ENCODE data around the gene GPR171. TPM values are rescaled to one million over a fixed set of nuclear protein-coding genes. Genes with fewer than 3 reads are reported as not detected.

GPR171 gene
- total and polyA plus RNA-seq, 2 donors (not counting 1 experiment from before 2014, with no cell fraction given) = 0.75 to 1.1 TPM

GRCh38 chr3:151209654-151210053 is 6.6 kb upstream of the GPR171 start:
- no peak for ATAC-seq (ENCODE audit: low read depth)
- Mint-ChIP-seq H3K4me3 (no peak overlapping the region), H3K9me3 (ENCODE audit: insufficient read depth) (no peaks in the 10 kb centered on the region), H3K4me1 (peaks cover 7% of the 10 kb centered on the region), H3K27ac (no peak overlapping the region), H3K27me3 (peaks cover 4% of the 10 kb centered on the region)
- no peaks in the 10 kb centered on the region for H3K9me3 ChIP-seq (ENCODE audit: control extremely low read depth in 1 of 3, control insufficient read depth in 2 of 3, insufficient read depth in 1 of 3, low read length in 2 of 3)
- peaks cover 3 to 6% of the 10 kb centered on the region in 2 donors for H3K4me1 ChIP-seq (ENCODE audit: control insufficient read depth in 2 of 2, insufficient read depth in 2 of 2, low read length in 2 of 2)
- TF ChIP-seq EZH2 (IDR thresholded peaks at IDR 0.05; ENCODE audit: borderline replicate concordance, insufficient read depth, low read depth, low read length, poor library complexity, severe bottlenecking) = no peak
- TF ChIP-seq, protein P1, sequence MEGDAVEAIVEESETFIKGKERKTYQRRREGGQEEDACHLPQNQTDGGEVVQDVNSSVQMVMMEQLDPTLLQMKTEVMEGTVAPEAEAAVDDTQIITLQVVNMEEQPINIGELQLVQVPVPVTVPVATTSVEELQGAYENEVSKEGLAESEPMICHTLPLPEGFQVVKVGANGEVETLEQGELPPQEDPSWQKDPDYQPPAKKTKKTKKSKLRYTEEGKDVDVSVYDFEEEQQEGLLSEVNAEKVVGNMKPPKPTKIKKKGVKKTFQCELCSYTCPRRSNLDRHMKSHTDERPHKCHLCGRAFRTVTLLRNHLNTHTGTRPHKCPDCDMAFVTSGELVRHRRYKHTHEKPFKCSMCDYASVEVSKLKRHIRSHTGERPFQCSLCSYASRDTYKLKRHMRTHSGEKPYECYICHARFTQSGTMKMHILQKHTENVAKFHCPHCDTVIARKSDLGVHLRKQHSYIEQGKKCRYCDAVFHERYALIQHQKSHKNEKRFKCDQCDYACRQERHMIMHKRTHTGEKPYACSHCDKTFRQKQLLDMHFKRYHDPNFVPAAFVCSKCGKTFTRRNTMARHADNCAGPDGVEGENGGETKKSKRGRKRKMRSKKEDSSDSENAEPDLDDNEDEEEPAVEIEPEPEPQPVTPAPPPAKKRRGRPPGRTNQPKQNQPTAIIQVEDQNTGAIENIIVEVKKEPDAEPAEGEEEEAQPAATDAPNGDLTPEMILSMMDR (IDR thresholded peaks at IDR 0.05) = no peak
- H3K36me3 ChIP-seq (replicated peaks in 1 of 2; ENCODE audit: control extremely low read depth in 1 of 2, control insufficient read depth in 1 of 2, extremely low read depth in 1 of 2, insufficient read depth in 2 of 2, low read length in 1 of 2) = no peaks in the 10 kb centered on the region
- no peaks in the 10 kb centered on the region for H4K20me1 ChIP-seq (ENCODE audit: control insufficient read depth, insufficient read depth, low read length, poor library complexity, severe bottlenecking)
- no peaks in the 10 kb centered on the region for H3K79me2 ChIP-seq (ENCODE audit: control insufficient read depth, insufficient read depth, low read length)
- H3K4me2 ChIP-seq (replicated peaks; ENCODE audit: low read depth, low read length, poor library complexity, severe bottlenecking) = no peak overlapping the region
- DNase-seq = no peak
- no peak overlapping the region for H3K9ac ChIP-seq (ENCODE audit: low read length)
- ChIA-PET POLR2A (no interaction called here), CTCF (interaction anchor here (1.1 kb wide), 1 partner anchor 42 kb away, joined by 3 read pairs; no protein-coding TSS in a partner anchor)
- no peak overlapping the region for H3K27ac ChIP-seq (ENCODE audit: low read length in 2 of 2)
- WGBS (ENCODE audit: insufficient coverage) = 91% methylated on average over 1 of the region's 3 CpGs
- no peaks in the 10 kb centered on the region for H3K27me3 ChIP-seq (replicated peaks in 1 of 4; ENCODE audit: control extremely low read depth in 1 of 4, control insufficient read depth in 3 of 4, insufficient read depth in 4 of 4, low read length in 3 of 4)
- intact Hi-C loops (cut with micrococcal nuclease) = no loop called here
- no peak overlapping the region for H3K4me3 ChIP-seq (ENCODE audit: control extremely low read depth in 1 of 5, extremely low read depth in 1 of 5, insufficient read depth in 1 of 5, low read depth in 2 of 5, low read length in 4 of 5)
- H2AFZ ChIP-seq (ENCODE audit: insufficient read depth, low read depth, low read length, poor library complexity, severe bottlenecking) = no peak overlapping the region

DNA sequence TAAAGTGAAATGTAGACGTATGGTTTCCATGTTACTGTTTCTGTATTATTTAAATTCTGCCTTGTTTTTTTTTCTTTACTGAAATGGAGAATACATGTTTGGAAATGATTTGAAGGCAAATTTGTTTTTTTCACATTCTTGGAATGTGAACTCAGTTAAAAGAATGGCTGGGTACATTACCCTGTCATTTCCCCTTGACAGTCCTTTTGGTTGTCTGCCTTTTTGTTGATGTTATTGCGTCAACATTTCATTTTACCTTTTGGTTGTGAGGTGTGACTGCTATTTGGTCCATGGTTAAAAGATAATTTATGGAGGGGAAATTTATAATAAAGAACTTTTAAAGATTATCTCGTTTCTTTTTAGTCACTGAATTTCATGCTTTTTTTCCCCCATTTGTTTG is 3.2 kb upstream of the GPR171 start:
- Mint-ChIP-seq H3K4me3 (no peak overlapping the region), H3K27me3 (peaks cover 4% of the 10 kb centered on the region), H3K4me1 (peaks cover 7% of the 10 kb centered on the region), H3K27ac (no peak overlapping the region), H3K9me3 (ENCODE audit: insufficient read depth) (no peaks in the 10 kb centered on the region)
- Histone ChIP-seq H3K9ac (ENCODE audit: low read length) (no peak overlapping the region), H4K20me1 (ENCODE audit: control insufficient read depth, insufficient read depth, low read length, poor library complexity, severe bottlenecking) (no peaks in the 10 kb centered on the region), H3K9me3 (ENCODE audit: control extremely low read depth in 1 of 3, control insufficient read depth in 2 of 3, insufficient read depth in 1 of 3, low read length in 2 of 3) (no peaks in the 10 kb centered on the region), H3K4me1 (ENCODE audit: control insufficient read depth in 2 of 2, insufficient read depth in 2 of 2, low read length in 2 of 2) (peaks cover 3 to 6% of the 10 kb centered on the region in 2 donors), H3K4me2 (replicated peaks; ENCODE audit: low read depth, low read length, poor library complexity, severe bottlenecking) (no peak overlapping the region), H3K27ac (ENCODE audit: low read length in 2 of 2) (no peak overlapping the region), H3K79me2 (ENCODE audit: control insufficient read depth, insufficient read depth, low read length) (no peaks in the 10 kb centered on the region), H2AFZ (ENCODE audit: insufficient read depth, low read depth, low read length, poor library complexity, severe bottlenecking) (no peak overlapping the region), H3K27me3 (replicated peaks in 1 of 4; ENCODE audit: control extremely low read depth in 1 of 4, control insufficient read depth in 3 of 4, insufficient read depth in 4 of 4, low read length in 3 of 4) (no peaks in the 10 kb centered on the region), H3K4me3 (ENCODE audit: control extremely low read depth in 1 of 5, extremely low read depth in 1 of 5, insufficient read depth in 1 of 5, low read depth in 2 of 5, low read length in 4 of 5) (no peak overlapping the region), H3K36me3 (replicated peaks in 1 of 2; ENCODE audit: control extremely low read depth in 1 of 2, control insufficient read depth in 1 of 2, extremely low read depth in 1 of 2, insufficient read depth in 2 of 2, low read length in 1 of 2) (no peaks in the 10 kb centered on the region)
- DNase-seq = no peak
- ChIA-PET CTCF (interaction anchor here (1.7 kb wide), 1 partner anchor 38 kb away, joined by 5 read pairs; no protein-coding TSS in a partner anchor), POLR2A (no interaction called here)
- no CpG with 5 or more reads among the region's 3 CpGs for WGBS (ENCODE audit: insufficient coverage)
- ATAC-seq (ENCODE audit: low read depth) = no peak
- no peak for TF ChIP-seq EZH2 (IDR thresholded peaks at IDR 0.05; ENCODE audit: borderline replicate concordance, insufficient read depth, low read depth, low read length, poor library complexity, severe bottlenecking)
- TF ChIP-seq, protein P1 (IDR thresholded peaks at IDR 0.05) = no peak
- intact Hi-C loops (cut with micrococcal nuclease) = no loop called here
